Cortex of kidney (tissue), 1 donor: ENCODE measurements around the gene NKX1-1.
"Not testable (repeated sequence)": the region's sequence is repeated elsewhere in the genome, so short reads cannot be mapped to it uniquely, and the experiment has no call there.

Source experiments
- DNase-seq: peaks from one replicate; lab custom pipeline; 2025; lab: John Stamatoyannopoulos, UW

NKX1-1 gene

DNA sequence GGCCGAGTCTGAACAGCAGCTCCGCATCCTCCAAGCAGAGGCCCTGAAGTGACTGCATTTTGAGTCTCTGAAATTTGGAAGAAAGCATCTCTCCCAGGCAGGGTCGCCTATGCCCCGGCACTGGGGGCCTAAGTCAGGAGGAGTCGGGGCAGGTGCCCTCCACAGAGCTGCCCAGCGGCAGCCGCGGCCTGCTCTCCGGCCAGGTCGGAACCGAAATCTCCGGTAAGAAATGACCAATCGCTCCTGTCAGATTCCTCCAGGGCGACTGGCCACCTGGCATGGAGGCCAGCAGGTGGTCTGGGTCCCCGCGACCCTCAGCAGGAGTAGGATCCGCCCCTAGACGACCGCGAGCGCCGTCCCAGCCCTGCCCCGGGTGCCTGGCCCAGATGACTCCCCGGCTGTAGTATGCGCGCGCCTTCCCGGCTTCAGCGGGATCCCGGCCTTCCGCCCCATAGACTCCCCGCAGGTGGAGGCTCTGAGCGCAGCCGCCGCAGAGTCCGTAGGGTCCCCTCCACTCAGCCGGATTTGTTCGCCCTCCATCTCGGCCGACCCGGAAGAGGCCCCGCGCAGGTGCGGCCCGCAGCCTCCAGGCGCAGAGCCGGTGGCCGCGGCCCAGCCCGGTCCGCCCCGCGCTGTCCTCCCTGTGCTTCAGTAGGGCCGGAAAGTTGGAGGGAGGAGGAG lies 1.5 kb downstream of the NKX1-1 start:
- DNase-seq: no peak

DNA sequence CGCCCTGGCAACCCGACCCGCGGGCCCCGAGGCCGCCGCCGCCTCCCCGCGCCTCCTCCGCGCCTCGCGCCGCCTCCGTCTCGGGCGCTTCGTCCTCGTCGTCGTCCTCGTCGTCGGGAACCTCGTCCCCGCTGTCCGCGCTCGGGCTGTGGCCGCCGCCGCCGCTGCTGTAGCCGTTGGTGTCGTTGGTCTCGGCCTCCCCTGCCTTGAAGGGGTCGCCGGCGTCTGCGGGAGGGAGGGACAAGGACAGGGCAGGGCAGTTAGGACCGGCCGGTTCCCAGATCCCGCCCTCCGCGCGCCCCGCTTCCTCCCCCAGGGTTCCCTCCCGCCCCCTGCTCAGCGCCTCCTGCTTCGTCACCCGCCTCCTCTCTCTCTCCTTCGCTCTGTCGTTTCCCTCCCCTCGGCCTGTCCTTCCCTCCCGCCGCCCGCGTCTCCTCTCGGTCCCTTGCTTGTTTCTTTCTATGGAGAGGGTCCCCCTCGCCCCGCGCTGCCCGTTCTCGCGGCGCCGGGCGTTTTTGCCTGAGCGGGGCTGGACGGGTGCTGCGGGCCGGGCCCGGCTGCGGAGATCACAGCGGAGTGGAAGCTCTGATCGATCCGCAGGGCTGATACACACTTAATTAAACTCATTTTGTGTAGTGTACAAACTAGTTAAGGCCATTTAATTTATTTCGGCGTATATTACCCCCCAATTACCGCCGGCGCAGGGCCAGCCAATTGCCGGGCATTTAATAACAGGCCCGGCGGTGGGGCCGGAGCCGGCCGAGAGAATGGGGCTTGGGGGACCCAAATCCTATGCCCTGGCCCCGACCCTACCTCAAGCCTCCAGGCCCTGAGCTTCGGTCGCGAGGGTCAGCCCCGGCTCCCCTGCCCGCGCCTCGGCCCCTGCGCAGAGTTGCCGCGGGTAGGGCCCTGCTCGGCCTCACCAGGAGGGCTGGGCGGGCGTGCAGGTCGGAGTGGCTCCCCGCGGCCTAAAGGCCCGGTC lies 2.4 kb downstream of the NKX1-1 start:
- DNase-seq: no peak

DNA sequence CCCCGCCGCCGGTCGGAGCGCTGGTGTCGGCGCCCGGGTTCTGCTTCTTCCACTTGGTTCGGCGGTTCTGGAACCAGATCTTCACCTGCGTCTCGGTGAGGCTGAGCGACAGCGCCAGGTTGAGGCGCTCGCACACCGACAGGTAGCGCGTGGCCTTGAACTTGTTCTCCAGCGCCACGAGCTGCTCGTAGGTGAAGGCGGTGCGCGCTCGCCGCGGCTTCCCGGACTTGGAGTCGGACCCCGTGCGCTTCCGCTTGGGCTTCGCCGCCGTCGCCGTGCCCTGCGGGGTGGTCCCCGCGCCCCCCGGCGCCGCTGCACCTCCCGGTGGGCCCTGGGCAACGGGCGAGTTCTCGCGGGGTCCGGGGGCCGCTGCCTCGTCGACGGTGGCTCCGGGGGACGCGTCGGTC lies 3.1 kb downstream of the NKX1-1 start:
- no peak for DNase-seq

DNA sequence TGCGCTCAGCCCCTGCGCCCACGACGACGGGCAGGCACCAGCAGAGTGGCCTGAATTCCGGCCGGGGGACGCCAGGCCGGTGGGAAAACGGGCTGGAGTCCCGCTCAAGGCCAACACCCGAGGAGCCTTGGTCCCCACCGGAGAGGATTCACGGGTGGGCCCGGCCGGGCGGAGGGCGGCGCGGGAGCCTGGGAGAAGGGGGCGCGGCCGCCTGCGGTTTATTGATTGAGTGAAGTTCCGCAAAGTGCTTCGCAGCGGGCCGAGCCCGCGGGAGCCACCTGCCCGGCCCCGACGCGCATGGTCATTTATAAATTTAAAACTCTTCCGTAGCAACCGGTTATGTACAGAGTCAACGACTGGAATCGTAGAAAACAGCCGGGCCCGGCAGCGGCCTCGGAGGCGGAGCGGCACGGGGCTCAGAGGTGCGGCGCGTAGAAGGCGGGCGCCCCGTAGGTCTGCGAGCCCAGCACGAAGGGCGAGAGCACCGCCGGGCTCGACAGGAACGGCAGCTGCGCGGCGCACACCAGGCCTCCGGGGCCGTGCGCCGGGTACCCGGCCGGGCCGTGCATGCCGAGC lies 3.6 kb downstream of the NKX1-1 start:
- DNase-seq: no peak

DNA sequence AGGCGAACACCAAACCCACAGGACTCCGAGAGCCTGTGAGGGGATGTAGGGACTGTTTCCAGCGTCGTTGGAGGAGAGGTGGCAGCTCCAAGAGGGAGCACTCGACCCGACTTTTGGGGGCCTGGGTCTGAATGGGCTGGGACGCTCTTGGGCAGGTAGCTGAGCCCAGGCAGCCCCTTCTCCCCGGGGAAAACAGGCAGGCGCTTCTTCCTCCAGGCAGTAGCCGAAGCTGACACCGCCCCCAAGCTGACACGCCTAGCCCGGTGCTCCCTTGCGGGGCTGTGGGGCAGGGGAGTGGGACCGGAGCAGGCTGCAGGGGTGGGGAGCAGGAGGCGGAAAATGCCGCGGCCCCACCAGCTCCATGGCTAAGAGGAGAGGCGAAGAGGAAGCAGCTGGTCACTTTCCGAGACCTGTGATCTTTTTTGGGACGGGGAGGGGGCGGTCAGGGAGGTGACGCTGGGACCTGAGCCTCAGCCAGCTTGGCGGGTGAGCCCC lies 4.2 kb downstream of the NKX1-1 start:
- DNase-seq: no peak

DNA sequence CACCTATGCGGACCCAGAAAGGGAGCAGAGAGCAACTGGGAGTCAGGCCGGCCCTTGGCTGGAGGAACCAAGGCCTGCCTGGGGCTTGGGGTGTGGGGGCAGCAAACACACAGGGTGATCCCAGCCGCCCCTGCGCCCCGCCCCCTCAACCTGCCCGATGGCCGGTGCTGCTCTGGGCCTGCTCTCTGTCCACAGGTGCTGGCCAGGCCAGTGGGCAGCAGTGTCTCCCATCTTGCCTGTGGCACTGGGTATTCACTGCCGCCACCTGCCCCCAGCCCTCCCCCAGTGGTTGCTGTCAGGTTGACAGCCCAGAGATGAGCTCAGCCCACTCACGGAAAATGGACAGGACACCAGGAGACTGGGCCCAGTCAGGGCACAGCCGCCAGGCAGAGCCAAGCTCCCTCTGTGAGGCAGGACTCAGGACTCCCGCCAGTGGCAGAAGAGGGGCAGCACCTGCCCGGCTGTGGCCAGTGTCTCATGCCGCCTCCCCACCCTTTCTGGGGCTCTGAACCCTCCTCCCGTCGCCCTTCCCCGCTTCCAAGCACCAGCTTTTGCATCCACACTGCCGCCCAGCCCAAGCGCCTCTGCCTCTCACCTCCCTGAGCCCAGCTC lies 4.7 kb downstream of the NKX1-1 start:
- no peak for DNase-seq

DNA sequence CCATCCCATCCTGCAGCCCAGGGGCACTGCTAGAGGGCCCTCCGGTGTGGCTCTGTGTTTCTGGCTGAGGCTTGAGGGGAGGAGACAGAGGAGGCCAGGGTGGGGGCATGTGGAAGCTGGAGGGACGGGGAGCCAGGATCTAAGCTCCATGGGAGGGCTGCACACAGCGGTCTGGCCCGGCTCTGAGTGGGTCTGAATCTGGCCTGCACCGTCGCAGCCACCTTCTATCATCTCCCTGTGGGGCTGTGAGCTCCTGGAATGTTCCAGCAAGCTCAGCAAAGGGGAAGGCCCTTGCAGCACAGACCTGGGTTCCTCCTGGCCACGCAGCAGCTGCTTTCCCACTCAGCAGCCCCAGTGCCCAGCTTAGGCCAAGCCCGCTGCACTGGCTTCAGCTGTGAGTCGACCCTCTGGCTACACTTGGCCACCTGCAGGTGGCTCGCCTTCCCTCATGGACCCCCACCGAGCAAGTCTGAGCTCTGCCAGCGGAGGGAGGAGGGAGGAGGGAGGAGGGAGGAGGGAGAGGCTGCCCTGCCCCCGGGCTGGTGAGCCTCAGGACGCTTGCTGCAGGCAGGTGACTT lies 5.3 kb downstream of the NKX1-1 start:
- no peak for DNase-seq

DNA sequence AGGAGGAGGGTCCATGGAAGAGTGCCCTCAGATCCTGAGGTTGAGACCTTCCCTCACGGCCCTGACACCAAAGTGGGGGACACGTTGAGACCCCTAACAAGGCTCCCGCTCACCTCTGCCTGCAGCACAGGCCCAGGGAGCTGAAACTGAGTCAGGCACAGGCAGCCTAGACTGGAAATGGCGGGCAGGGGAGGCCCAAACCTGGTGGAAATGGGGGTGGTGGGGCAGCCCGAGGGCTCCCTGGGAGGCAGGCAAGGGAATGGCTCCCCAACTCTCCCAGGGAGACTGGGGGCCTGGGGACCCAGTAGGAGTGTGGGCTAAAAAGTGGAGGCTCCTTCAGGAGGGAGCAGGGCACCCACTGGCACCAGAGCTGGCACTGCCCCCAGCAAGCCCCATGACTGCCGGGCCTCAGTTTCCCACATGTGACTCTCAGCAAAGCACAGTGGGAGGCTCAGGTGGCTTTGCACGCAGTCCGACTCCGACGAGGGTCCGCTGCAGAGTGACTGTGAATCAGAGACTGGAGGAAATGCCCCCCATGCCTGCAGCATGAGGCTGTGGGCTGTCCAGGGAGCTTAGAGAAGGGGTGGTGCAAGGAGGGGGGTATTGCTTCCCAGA lies 5.9 kb downstream of the NKX1-1 start:
- no peak for DNase-seq

DNA sequence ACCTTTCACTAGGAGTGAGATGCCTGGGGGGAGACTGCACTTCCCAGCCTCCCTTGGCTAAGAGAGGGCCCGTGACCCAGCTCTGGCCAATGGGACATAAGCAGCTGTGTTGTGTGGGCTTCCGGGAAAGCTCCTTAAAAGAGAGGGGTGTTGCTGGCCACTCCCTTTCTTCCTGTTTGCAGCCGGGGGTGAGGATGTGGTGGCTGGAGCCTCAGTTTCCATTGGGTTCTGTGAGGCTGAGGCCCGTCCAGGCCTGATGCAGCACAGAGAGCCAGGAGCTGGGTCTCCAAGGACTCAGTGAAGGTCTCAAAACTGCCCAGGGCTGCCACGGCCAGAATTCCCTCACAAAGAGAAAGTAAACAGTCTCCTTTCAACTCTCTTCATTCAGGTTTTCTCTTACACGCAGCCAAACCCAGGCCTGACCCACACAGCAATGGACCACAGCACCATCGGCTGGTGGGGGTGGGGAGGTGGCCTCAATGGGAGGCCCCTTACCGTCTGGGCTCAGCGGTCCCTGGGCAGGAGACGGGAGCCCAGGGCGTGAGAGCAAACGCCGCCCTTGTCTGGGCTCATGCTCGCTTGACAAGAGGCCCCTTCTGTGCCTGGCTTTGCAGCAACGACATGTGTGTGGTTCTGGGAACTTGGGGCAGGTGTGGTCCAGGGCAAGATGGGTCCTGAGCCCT lies 6.6 kb downstream of the NKX1-1 start:
- no peak for DNase-seq

DNA sequence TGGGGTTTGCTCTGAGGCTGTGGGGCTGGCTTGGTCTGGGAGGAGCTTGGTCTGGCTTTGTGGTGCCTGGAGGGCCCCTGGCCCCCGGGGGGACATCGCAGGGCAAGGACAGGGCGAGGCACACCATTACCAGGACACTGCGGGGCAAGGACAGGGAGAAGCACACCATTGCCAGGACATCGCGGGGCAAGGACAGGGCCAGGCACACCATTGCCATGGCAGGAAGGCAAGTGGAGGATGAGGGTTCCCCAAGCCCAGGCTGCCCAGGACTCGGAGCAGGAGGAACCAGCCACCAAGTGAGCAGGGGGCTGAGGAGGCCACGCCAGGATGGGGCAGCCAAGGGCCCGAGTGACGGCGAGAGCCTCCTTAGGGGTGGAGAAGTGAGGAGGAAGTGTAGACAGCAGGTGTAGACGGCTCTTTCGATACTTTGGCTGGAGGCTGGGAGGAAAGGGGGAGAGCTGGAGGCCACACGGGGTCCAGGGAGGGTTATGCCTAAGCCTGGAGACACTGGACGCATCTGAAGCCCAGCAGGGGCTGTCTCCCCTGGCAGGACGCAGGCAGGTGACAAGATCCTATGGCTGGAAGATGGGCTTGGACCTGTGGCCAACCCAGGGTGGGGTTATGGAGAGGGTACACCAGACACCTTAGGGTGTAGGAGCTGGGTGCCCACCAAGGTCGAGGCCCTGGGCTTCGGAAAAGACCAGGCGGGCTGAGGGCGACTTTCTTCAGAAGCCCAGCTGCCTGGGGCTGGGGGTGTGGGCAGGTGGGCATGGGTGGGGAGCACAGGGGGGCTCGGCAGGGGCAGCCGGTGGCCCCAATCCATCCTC lies 7.3 kb downstream of the NKX1-1 start:
- DNase-seq: no peak

DNA sequence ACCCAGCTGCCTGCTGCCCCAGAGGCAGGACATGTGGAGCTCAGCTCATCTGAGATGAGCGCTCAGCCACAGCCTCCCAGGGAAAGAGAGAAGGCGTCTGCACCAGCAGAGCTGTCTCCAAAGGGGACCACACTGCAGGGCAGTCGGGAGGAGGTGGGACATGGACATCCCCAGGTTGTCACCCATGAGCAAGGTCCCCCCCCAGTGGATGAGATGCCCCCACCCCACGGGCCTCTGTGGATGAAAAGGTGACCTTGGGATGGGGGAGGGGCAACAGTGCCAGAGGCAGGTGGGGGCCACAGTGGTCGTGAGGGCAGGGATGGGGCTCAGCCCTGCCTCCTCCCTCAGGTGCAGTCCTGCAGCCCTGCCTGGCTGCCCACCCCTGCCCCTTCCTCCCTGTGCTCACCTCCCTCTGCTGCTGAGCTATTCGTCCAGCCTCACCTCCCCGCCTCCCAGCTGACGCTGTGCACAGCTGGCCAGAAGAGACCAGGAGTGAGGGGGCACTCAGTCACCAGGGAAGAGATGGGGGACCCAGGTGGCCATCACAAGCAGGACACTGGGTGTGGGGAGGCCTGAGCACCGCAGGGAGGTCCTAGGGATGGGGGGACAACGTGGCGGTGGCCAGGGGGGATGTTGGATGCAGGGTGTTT lies 9.3 kb downstream of the NKX1-1 start:
- DNase-seq: no peak

DNA sequence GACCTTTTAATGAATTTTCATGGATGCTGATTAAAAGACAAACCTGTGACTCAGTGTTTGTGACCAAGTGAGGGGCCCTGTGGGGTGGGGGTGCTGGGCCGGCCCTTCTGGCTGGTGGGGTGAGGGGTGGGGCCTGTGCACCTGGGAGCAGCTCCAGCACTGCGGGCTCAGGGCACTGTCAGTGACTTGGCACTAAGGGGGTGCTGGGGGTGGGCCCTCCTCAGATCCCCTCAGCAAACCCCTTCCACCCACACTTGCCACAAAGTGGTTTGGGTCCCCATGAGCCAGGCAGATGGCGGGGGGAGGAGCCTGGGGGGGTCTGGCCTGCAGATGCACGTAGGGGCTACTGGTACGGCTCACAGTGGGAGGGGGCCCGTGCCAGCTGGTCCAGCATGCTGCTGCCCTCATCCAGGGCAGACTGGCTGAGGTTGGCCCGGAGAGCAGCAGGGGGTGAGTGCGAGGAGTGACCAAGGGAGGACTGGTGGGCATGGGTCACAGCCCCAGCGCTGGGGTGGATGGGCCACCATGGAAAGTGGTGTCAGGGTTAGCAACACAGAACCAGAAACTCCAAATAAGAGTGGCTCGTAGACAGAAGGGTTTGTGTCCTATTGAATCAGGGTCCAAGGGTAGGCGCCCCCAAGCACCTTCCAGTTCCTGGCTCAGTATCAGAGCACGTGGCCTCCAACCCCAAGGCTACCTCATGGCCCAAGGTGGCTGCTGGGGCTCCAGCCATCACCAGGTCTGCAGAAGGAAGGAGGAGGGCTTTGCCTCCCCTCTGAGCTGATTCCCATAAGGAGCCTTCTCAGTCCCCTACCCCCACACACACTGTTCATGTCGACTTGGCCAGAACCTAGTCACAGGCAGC lies 10.1 kb downstream of the NKX1-1 start:
- no peak for DNase-seq

DNA sequence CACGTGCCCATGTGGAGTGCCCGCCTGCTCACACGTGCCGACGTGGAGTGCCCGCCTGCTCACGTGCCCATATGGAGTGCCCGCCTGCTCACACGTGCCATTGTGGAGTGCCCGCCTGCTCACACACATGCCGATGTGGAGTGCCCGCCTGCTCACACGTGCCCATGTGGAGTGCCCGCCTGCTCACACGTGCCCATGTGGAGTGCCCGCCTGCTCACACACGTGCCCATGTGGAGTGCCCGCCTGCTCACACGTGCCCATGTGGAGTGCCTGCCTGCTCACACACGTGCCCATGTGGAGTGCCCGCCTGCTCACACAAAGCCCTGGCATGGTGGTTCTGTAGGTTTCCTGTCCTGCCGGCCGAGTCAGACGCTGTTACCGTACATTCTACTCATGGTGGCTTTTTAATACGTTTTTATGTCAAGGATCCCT lies 10.8 kb downstream of the NKX1-1 start:
- DNase-seq: not testable (repeated sequence)

DNA sequence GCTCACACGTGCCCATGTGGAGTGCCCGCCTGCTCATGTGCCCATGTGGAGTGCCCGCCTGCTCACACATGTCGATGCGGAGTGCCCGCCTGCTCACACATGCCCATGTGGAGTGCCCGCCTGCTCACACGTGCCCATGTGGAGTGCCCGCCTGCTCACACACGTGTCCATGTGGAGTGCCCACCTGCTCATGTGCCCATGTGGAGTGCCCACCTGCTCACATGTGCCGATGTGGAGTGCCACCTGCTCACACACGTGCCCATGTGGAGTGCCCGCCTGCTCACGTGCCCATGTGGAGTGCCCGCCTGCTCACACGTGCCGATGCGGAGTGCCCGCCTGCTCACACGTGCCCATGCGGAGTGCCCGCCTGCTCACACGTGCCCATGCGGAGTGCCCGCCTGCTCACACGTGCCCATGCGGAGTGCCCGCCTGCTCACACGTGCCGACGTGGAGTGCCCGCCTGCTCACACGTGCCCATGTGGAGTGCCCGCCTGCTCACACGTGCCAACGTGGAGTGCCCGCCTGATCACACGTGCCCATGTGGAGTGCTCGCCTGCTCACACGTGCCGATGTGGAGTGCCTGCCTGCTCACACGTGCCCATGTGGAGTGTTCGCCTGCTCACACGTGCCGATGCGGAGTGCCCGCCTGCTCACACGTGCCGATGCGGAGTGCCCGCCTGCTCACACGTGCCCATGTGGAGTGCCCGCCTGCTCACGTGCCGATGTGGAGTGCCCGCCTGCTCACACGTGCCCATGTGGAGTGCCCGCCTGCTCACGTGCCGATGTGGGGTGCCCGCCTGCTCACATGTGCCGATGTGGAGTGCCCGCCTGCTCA lies 11.5 kb downstream of the NKX1-1 start:
- DNase-seq: not testable (repeated sequence)

DNA sequence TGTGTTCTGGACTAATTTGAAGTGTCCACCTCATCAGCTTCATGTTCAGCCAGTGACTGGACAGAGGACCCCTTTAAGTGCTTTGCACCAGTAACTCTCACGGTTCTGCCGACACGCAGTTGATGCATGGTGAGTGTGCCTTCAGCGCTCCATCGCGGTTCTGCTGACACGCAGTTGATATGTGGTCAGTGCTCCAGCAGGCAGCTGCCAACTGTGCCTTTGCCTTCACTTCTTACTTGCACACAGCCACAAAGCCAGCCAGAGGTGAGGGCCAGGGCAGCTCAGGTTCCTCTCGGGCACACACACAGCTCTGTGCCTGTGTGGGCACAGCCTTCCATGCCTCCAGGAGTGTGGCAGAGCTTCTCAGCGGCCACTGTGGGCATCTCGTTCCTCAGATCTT lies 12.4 kb downstream of the NKX1-1 start:
- DNase-seq: no peak

DNA sequence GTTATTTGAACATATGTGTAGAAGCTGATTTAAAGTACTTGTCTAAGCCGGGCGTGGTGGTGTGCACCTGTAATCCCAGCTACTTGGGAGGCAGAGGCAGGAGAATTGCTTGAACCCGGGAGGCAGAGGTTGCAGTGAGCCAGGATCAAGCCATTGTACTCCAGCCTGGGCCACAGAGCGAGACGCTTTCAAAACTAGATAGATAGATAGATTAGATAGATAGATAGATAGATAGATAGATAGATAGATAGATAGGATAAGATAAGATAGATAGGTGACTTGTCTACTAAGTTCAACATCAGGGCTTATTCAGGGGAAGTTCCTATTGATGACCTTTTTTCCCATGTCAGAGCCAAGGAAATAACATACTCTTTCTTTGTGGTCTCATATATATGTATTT lies 12.9 kb downstream of the NKX1-1 start:
- not testable (repeated sequence) for DNase-seq
